OCI-LY1 (cell line): ENCODE results near the gene FBXL14.

Source experiments
- H2AFZ ChIP-seq: fragments of 200-600 bp; sonication (generic), shearing (Covaris generic); 2 replicates; pipeline ENCODE4 v1.6.0; 2014; ENCODE audit warnings: antibody characterized with exemption, mild to moderate bottlenecking, low read length
- H3F3A ChIP-seq: fragments of 200-600 bp; sonication (generic), shearing (Covaris generic); 2 replicates; pipeline ENCODE4 v1.6.0; 2014; ENCODE audit warnings: mild to moderate bottlenecking, antibody characterized with exemption, low read length, moderate library complexity; ENCODE audit not compliant: insufficient read depth
- H3K27ac ChIP-seq: fragments of 200-600 bp; sonication (generic); 2 replicates; pipeline ENCODE4 v1.5.1; 2014; ENCODE audit warnings: low read length, mixed run types, mild to moderate bottlenecking, low read depth; ENCODE audit not compliant: poor library complexity, severe bottlenecking
- H3K27me3 ChIP-seq: fragments of 200-600 bp; sonication (generic); 2 replicates; pipeline ENCODE4 v1.6.0; 2014; ENCODE audit warnings: antibody characterized with exemption, mild to moderate bottlenecking, low read length, moderate library complexity; ENCODE audit not compliant: insufficient read depth
- H3K36me3 ChIP-seq: fragments of 200-600 bp; sonication (generic); 2 replicates; pipeline ENCODE4 v1.6.1; 2014; ENCODE audit warnings: mild to moderate bottlenecking, antibody characterized with exemption, low read length, moderate library complexity, mixed read lengths; ENCODE audit not compliant: insufficient read depth
- H3K4me1 ChIP-seq: fragments of 200-600 bp; sonication (generic); 2 replicates; pipeline ENCODE4 v1.5.1; 2014; ENCODE audit warnings: mild to moderate bottlenecking, low read length, moderate library complexity; ENCODE audit not compliant: insufficient read depth, severe bottlenecking
- H3K4me2 ChIP-seq: fragments of 200-600 bp; sonication (generic), shearing (Covaris generic); 2 replicates; pipeline ENCODE4 v1.6.1; 2014; ENCODE audit warnings: low read length
- H3K4me3 ChIP-seq: fragments of 200-600 bp; sonication (generic); 2 replicates; pipeline ENCODE4 v1.5.1; 2014; ENCODE audit warnings: low read length, low read depth, mild to moderate bottlenecking, mixed read lengths; ENCODE audit not compliant: poor library complexity, severe bottlenecking
- H3K79me2 ChIP-seq: fragments of 200-600 bp; shearing (Covaris generic); 2 replicates; pipeline ENCODE4 v1.6.1; 2016; ENCODE audit warnings: mixed run types, low read length, mixed read lengths; ENCODE audit not compliant: insufficient read depth
- H3K9ac ChIP-seq: fragments of 200-600 bp; sonication (generic), shearing (Covaris generic); 2 replicates; pipeline ENCODE4 v1.6.1; 2014; ENCODE audit warnings: mild to moderate bottlenecking, low read length, mixed read lengths
- H3K9me2 ChIP-seq: fragments of 200-600 bp; sonication (generic), shearing (Covaris generic); 2 replicates; pipeline ENCODE4 v1.6.1; 2014; ENCODE audit warnings: low read depth, mild to moderate bottlenecking, low read length, mixed read lengths
- H3K9me3 ChIP-seq: fragments of 200-600 bp; shearing (Covaris generic); 2 replicates; pipeline ENCODE4 v1.6.1; 2014; ENCODE audit warnings: low read length, mixed read lengths
- H4K20me1 ChIP-seq: fragments of 200-600 bp; sonication (generic), shearing (Covaris generic); 2 replicates; pipeline ENCODE4 v1.6.0; 2016; ENCODE audit warnings: mild to moderate bottlenecking, low read length; ENCODE audit not compliant: insufficient read depth
- CTCF ChIP-seq: fragments of 200-600 bp; sonication (generic), shearing (Covaris generic); IDR thresholded peaks from 2 replicates; pipeline ENCODE4 v1.5.1; 2017; ENCODE audit warnings: mild to moderate bottlenecking, antibody characterized with exemption, low read length, moderate library complexity, mixed read lengths
- EZH2 ChIP-seq: fragments of 200-600 bp; sonication (generic), shearing (Covaris generic); IDR thresholded peaks from 2 replicates; pipeline ENCODE4 v1.8.0; 2017; ENCODE audit warnings: borderline replicate concordance, mixed run types, mild to moderate bottlenecking, antibody characterized with exemption, low read length, moderate library complexity, mixed read lengths

FBXL14 gene

DNA sequence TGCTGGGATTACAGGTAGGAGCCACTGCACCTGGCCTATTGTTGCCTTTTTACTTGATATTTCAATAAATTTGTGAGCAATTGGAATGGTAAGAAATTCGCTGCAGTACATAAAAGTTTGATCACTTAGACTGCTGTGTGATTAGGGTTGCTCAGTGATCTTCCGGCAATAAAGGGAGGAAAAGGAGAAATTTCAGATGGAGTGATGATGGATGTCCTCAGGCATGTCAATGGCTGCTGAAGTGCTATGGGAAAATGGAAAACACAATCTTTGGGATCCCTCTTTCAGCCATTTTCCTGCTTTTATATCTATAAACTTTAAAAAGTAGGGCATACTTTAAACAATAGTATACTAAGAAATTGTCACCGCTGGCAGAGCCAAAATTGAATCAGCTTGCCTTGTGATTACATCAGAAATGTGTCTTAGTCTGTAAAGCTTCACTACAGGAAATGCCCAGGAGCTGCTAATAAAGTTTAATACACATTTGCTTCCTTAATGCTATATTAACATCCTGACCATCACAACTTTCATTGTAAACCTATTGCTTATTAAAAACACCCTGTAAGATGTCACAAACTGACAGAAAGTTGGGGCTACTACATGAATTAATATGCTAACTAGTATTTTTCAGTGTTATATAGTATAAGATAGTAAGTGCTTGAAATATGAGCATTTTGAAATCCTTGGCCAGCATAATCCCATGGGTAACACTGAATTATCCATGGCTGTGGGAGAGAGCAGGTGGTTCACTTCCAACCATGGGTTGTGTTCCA is 13.7 kb upstream of the FBXL14 start:
- H4K20me1 ChIP-seq: no peaks in the 10 kb centered on the region
- peaks cover 9% of the 10 kb centered on the region for H3K4me1 ChIP-seq
- H3K4me3 ChIP-seq: no peak overlapping the region
- no peak overlapping the region for H2AFZ ChIP-seq
- H3K9me2 ChIP-seq: no peaks in the 10 kb centered on the region
- H3K9me3 ChIP-seq: no peaks in the 10 kb centered on the region
- no peaks in the 10 kb centered on the region for H3F3A ChIP-seq
- H3K27me3 ChIP-seq: no peaks in the 10 kb centered on the region; the same call in 1 of the 2 replicates
- H3K27ac ChIP-seq: no peak overlapping the region
- H3K79me2 ChIP-seq: no peaks in the 10 kb centered on the region
- TF ChIP-seq EZH2: no peak
- TF ChIP-seq CTCF: no peak
- H3K9ac ChIP-seq: no peak overlapping the region
- H3K4me2 ChIP-seq: no peak overlapping the region
- no peaks in the 10 kb centered on the region for H3K36me3 ChIP-seq

DNA sequence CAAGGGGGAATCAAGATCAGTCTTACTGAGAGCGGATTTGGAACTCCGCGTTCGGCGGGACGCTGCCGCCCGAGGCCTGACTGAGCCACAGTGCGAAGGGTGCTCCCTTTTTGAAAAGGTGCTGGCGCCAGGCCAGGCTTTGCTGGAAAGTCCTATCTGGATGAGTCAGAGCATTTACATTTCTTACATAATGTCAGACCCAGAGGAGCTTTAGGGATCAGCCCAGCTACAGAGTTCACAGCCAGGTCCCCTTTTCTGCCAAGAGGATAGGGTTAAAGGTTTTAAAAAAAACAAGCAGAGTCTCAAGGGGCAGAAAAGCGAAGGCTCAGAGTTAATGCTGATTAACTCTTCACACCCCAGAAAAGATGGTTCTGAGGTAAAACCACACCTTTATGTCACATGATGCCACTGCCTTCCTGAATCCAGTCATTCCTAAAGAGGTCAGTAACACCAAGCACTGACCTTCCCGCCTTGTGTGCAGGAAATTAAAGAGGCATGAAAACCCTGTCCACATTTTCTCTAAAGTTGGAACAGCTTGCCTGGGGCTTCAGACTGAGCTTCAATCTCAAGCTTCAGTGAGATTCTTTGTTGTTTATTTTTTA is 11.7 kb upstream of the FBXL14 start:
- no peaks in the 10 kb centered on the region for H4K20me1 ChIP-seq
- H3F3A ChIP-seq: no peaks in the 10 kb centered on the region
- no peak overlapping the region for H3K9ac ChIP-seq
- H3K27me3 ChIP-seq: no peaks in the 10 kb centered on the region; the same call in 1 of the 2 replicates
- no peaks in the 10 kb centered on the region for H3K9me2 ChIP-seq
- no peak overlapping the region for H3K27ac ChIP-seq
- H3K4me2 ChIP-seq: peak overlapping the region; percentile 72
- H3K9me3 ChIP-seq: no peaks in the 10 kb centered on the region
- peaks cover 24% of the 10 kb centered on the region for H3K4me1 ChIP-seq
- no peak overlapping the region for H2AFZ ChIP-seq
- H3K79me2 ChIP-seq: no peaks in the 10 kb centered on the region
- H3K4me3 ChIP-seq: no peak overlapping the region
- TF ChIP-seq EZH2: no peak
- no peak for TF ChIP-seq CTCF
- H3K36me3 ChIP-seq: no peaks in the 10 kb centered on the region

DNA sequence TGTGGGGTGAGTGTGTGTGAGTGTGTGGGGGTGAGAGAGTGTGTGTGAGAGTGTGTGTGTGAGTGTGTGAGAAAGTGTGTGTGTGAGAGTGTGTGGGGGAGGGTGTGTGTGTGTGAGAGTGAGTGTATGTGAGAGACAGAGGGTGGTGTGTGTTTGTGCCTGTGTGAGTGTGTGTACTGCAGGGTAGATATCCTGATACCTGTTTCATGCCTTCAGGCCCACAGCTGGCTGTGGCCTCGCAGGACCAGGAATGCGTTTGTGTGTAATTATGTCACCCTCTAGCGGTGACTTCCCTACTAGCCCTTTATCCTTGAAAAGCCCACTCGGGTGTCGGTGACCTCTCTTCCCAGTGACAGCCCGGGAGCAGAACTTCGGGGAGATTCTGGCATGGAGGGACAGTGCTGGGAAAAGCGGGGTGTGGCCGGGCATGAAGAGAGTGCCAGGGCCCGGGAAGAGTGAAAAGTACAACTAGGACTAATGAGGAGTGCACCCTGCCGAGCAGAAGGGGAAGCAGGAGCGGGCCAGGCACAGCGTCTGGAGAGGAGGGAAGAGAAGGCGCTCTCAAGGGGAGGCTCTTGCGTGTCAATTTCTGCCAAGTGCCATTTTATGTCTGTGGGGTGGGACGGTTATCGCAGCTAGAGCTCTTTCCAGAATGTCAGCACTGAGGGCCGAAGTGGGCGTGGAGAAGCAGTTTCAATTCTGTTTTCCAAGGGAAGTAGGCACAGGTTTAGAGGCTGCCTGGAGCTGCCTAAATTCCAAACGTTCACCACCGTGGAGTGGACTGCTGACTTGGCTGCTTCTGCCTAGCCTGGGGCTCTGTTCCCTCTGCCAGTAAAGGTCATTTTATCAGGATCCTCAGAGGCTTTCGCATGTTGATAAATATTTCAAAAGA is 11.0 kb upstream of the FBXL14 start:
- H3K4me1 ChIP-seq: peaks cover 25% of the 10 kb centered on the region
- no peaks in the 10 kb centered on the region for H4K20me1 ChIP-seq
- no peak overlapping the region for H3K27ac ChIP-seq
- H3K9me3 ChIP-seq: no peaks in the 10 kb centered on the region
- H3K4me3 ChIP-seq: peak overlapping the region; percentile 40
- H3K79me2 ChIP-seq: no peaks in the 10 kb centered on the region
- H3K9ac ChIP-seq: no peak overlapping the region
- H3K36me3 ChIP-seq: no peaks in the 10 kb centered on the region
- H3K9me2 ChIP-seq: no peaks in the 10 kb centered on the region
- H2AFZ ChIP-seq: no peak overlapping the region
- no peaks in the 10 kb centered on the region; the same call in 1 of the 2 replicates for H3K27me3 ChIP-seq
- TF ChIP-seq EZH2 (no peak), CTCF (peak; percentile 96)
- peak overlapping the region; percentile 72 for H3K4me2 ChIP-seq
- H3F3A ChIP-seq: no peaks in the 10 kb centered on the region
